ENCODE measurements around the gene WNT7A. TPM values are rescaled to one million over a fixed set of nuclear protein-coding genes. Genes with fewer than 3 reads are reported as not detected.
A peak's percentile ranks its signal among the peaks of the same experiment; 100 is the strongest.

WNT7A gene
- total and polyA plus RNA-seq, 4 donors = 5.0 to 18.6 (median 12.0) TPM

DNA sequence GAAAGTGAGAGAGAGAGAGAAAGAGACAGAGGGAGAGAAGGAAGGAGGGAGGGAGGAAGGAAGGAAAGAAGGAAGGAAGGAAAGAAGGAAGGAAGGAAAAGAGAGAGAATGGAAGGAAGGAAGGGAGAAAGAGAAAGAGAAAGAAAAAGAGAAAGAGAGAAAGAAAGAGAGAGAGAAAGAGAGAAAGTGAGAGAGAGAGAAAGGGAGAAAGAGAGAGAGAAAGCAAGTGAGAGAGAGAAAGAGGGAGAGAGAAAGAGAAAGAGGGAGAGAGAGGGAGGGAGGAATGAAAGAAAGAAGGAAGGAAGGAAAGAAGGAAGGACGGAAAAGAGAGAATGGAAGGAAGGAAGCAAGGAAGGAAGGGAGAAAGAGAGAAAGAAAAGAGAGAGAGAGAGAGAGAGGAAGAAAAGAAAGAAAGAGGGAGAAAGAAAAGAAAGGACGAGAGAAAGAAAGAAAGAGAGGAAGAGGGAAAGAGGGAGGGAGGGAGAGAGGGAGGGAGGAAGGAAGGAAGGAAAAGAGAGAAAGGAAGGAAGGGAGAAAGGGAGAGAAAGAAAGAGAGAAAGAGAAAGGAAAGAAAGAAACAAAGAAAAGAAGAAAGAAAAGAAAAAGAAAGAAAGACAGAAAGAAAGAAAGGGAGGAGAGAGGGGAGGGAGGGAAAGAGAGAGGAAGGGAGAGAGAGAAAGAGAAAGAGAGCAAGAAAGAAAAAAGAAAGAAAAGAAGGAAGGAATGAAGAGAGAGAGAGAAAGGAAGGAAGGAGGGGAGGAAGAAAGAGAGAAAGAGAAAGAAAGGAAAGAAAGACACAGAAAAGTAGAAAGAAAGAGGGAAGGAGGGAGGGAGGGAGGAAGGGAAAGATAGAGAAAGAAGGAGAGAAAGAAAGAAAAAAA lies 10.8 kb downstream of the WNT7A start:
- H3K9me3 ChIP-seq (ENCODE audit: control insufficient read depth, insufficient read depth, low read length) = no peaks in the 10 kb centered on the region
- H3K36me3 ChIP-seq (ENCODE audit: control insufficient read depth, insufficient read depth, low read length) = peaks cover 56% of the 10 kb centered on the region
- no peaks in the 10 kb centered on the region for H3K27me3 ChIP-seq (ENCODE audit: control insufficient read depth, insufficient read depth, low read length)
- H3K4me3 ChIP-seq (ENCODE audit: low read depth, low read length) = no peak overlapping the region
- no peak for DNase-seq (ENCODE audit: low read depth in 4 of 6, low spot score in 6 of 6)
- no peak overlapping the region for H3K27ac ChIP-seq (ENCODE audit: low read depth, low read length)
- peaks cover 35% of the 10 kb centered on the region for H3K4me1 ChIP-seq (ENCODE audit: control insufficient read depth, insufficient read depth, low read length)
- 43% methylated on average over 2 of the region's 2 CpGs for WGBS (ENCODE audit: insufficient coverage)

DNA sequence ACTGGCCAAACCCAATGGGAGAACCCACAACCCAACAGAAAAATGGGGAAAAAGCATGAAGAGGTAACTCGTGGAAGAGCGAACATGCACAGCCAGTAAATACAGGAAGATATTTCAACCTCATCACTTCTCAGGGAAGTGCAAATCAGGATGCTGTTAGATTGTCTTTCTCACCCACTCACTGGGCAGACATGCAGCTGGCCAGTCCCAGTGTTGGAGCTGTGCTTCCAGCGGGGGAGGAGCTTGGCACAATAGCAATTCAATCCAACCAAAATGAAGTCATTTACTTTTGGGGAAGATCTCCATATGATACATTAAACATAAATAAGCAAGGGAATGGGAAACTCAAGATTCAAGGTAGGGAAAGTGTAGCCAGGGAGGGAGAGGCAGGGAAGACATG lies 12.1 kb downstream of the WNT7A start:
- peaks cover 48% of the 10 kb centered on the region for H3K36me3 ChIP-seq (ENCODE audit: control insufficient read depth, insufficient read depth, low read length)
- peaks cover 42% of the 10 kb centered on the region for H3K4me1 ChIP-seq (ENCODE audit: control insufficient read depth, insufficient read depth, low read length)
- no peak overlapping the region for H3K4me3 ChIP-seq (ENCODE audit: low read depth, low read length)
- H3K27ac ChIP-seq (ENCODE audit: low read depth, low read length) = no peak overlapping the region
- no peaks in the 10 kb centered on the region for H3K9me3 ChIP-seq (ENCODE audit: control insufficient read depth, insufficient read depth, low read length)
- H3K27me3 ChIP-seq (ENCODE audit: control insufficient read depth, insufficient read depth, low read length) = no peaks in the 10 kb centered on the region
- WGBS (ENCODE audit: insufficient coverage) = 67% methylated on average over 1 of the region's 3 CpGs
- peak in 2 of 6 donors; percentile 51 to 60 for DNase-seq (ENCODE audit: low read depth in 4 of 6, low spot score in 6 of 6)

GRCh38 chr3:13866041-13866965 lies 13.6 kb downstream of the WNT7A start:
- no peaks in the 10 kb centered on the region for H3K27me3 ChIP-seq (ENCODE audit: control insufficient read depth, insufficient read depth, low read length)
- peaks cover 46% of the 10 kb centered on the region for H3K36me3 ChIP-seq (ENCODE audit: control insufficient read depth, insufficient read depth, low read length)
- H3K4me3 ChIP-seq (ENCODE audit: low read depth, low read length) = no peak overlapping the region
- peaks cover 42% of the 10 kb centered on the region for H3K4me1 ChIP-seq (ENCODE audit: control insufficient read depth, insufficient read depth, low read length)
- 33% methylated on average over 14 of the region's 14 CpGs for WGBS (ENCODE audit: insufficient coverage)
- peak in 1 of 6 donors; percentile 36 for DNase-seq (ENCODE audit: low read depth in 4 of 6, low spot score in 6 of 6)
- H3K27ac ChIP-seq (ENCODE audit: low read depth, low read length) = no peak overlapping the region
- no peaks in the 10 kb centered on the region for H3K9me3 ChIP-seq (ENCODE audit: control insufficient read depth, insufficient read depth, low read length)

DNA sequence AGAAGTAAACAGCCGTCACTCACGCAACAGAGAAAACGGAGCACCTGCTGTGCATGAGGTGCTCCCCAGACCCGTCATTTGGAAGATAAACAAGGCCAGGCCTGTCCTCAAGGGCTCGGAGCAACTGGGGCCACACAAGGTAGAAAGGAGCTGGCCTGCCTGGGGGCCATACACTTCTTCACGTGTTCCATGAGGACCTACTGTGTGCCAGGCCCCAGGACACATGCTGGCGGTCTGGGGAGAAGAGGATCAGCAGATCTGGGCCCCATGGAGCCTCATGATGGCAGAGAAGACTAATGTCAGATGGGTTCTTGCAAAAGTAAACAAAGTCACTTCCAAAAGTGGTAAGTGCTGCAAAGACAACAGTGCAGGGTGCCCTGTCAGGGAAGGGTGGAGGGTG lies 14.3 kb downstream of the WNT7A start:
- DNase-seq (ENCODE audit: low read depth in 4 of 6, low spot score in 6 of 6) = no peak
- WGBS (ENCODE audit: insufficient coverage) = 65% methylated on average over 7 of the region's 7 CpGs
- Histone ChIP-seq H3K4me1 (ENCODE audit: control insufficient read depth, insufficient read depth, low read length) (peaks cover 42% of the 10 kb centered on the region), H3K27ac (ENCODE audit: low read depth, low read length) (no peak overlapping the region), H3K4me3 (ENCODE audit: low read depth, low read length) (no peak overlapping the region), H3K27me3 (ENCODE audit: control insufficient read depth, insufficient read depth, low read length) (no peaks in the 10 kb centered on the region), H3K36me3 (ENCODE audit: control insufficient read depth, insufficient read depth, low read length) (peaks cover 46% of the 10 kb centered on the region), H3K9me3 (ENCODE audit: control insufficient read depth, insufficient read depth, low read length) (no peaks in the 10 kb centered on the region)

DNA sequence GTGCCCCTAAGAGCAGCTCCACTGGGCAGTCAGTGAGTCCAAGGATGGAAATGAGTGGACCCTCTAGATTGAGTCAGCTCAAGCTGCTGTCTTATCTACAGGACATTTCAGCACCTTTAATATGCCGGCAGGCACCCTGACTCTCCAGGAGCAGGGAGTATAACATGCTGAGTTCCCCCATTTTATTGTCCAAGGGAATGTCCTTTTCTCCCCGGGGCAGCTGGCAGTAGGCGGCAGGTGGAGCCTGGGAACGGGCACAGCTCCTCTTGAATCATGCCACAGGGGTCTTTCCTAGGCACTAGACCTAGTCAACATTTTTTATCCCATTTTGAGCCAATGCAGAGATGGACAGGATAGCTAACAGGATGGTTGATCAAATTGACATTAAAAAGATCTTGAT lies 14.8 kb downstream of the WNT7A start:
- H3K27ac ChIP-seq (ENCODE audit: low read depth, low read length) = no peak overlapping the region
- no peaks in the 10 kb centered on the region for H3K9me3 ChIP-seq (ENCODE audit: control insufficient read depth, insufficient read depth, low read length)
- DNase-seq (ENCODE audit: low read depth in 4 of 6, low spot score in 6 of 6) = no peak
- WGBS (ENCODE audit: insufficient coverage) = 46% methylated on average over 4 of the region's 4 CpGs
- peaks cover 38% of the 10 kb centered on the region for H3K4me1 ChIP-seq (ENCODE audit: control insufficient read depth, insufficient read depth, low read length)
- no peaks in the 10 kb centered on the region for H3K27me3 ChIP-seq (ENCODE audit: control insufficient read depth, insufficient read depth, low read length)
- no peak overlapping the region for H3K4me3 ChIP-seq (ENCODE audit: low read depth, low read length)
- H3K36me3 ChIP-seq (ENCODE audit: control insufficient read depth, insufficient read depth, low read length) = peaks cover 44% of the 10 kb centered on the region

DNA sequence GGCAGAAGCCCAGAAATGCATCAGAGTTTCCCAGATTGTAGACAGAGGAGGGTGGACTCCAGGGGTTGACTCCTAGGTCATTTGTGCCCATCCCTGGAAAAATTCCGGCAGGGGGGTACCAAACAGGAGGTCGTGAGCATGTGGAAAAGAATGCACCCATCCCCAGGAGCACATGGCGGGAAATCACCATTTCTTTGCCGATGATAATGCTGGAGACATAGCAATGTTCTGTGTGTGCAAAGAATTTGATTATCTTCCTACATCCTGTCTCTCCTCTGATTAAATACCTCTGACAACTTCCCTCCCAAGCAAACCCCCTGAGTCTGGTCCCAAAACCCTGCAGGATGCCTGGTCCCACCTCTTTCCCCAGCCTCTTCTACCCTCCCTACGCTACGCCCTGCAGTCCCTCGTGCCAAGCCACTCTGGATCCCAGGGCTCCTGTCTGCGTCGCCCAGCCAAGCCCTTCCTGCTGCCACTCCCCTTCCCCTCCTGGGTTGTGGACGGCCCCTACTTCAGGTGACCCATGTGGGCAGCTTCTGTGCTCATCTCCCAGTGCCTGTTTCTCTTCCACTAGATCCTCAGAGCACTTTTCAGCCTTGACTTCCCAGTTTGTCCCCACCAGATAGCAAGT lies 15.8 kb downstream of the WNT7A start:
- no peak for DNase-seq (ENCODE audit: low read depth in 4 of 6, low spot score in 6 of 6)
- WGBS (ENCODE audit: insufficient coverage) = 55% methylated on average over 7 of the region's 10 CpGs
- H3K27ac ChIP-seq (ENCODE audit: low read depth, low read length) = no peak overlapping the region
- H3K27me3 ChIP-seq (ENCODE audit: control insufficient read depth, insufficient read depth, low read length) = no peaks in the 10 kb centered on the region
- H3K36me3 ChIP-seq (ENCODE audit: control insufficient read depth, insufficient read depth, low read length) = peaks cover 42% of the 10 kb centered on the region
- H3K4me1 ChIP-seq (ENCODE audit: control insufficient read depth, insufficient read depth, low read length) = peaks cover 32% of the 10 kb centered on the region
- H3K4me3 ChIP-seq (ENCODE audit: low read depth, low read length) = no peak overlapping the region
- no peaks in the 10 kb centered on the region for H3K9me3 ChIP-seq (ENCODE audit: control insufficient read depth, insufficient read depth, low read length)

GRCh38 chr3:13863382-13863952 lies 16.4 kb downstream of the WNT7A start:
- Histone ChIP-seq H3K4me3 (ENCODE audit: low read depth, low read length) (no peak overlapping the region), H3K4me1 (ENCODE audit: control insufficient read depth, insufficient read depth, low read length) (peaks cover 32% of the 10 kb centered on the region), H3K36me3 (ENCODE audit: control insufficient read depth, insufficient read depth, low read length) (peaks cover 46% of the 10 kb centered on the region), H3K27ac (ENCODE audit: low read depth, low read length) (no peak overlapping the region), H3K9me3 (ENCODE audit: control insufficient read depth, insufficient read depth, low read length) (no peaks in the 10 kb centered on the region), H3K27me3 (ENCODE audit: control insufficient read depth, insufficient read depth, low read length) (no peaks in the 10 kb centered on the region)
- WGBS (ENCODE audit: insufficient coverage) = 67% methylated on average over 4 of the region's 6 CpGs
- peak in 1 of 6 donors; percentile 53 for DNase-seq (ENCODE audit: low read depth in 4 of 6, low spot score in 6 of 6)

- peaks cover 23% of the 10 kb centered on the region for H3K4me1 ChIP-seq (ENCODE audit: control insufficient read depth, insufficient read depth, low read length)
- H3K27ac ChIP-seq (ENCODE audit: low read depth, low read length) = no peak overlapping the region
- no peaks in the 10 kb centered on the region for H3K27me3 ChIP-seq (ENCODE audit: control insufficient read depth, insufficient read depth, low read length)
- no peak for DNase-seq (ENCODE audit: low read depth in 4 of 6, low spot score in 6 of 6)
- peaks cover 53% of the 10 kb centered on the region for H3K36me3 ChIP-seq (ENCODE audit: control insufficient read depth, insufficient read depth, low read length)
- no peaks in the 10 kb centered on the region for H3K9me3 ChIP-seq (ENCODE audit: control insufficient read depth, insufficient read depth, low read length)
- no peak overlapping the region for H3K4me3 ChIP-seq (ENCODE audit: low read depth, low read length)
- WGBS (ENCODE audit: insufficient coverage) = 93% methylated on average over 2 of the region's 6 CpGs
These were observed 18.4 kb downstream of the WNT7A start for GRCh38 chr3:13861461-13861860.

- no peak overlapping the region for H3K27ac ChIP-seq (ENCODE audit: low read depth, low read length)
- DNase-seq (ENCODE audit: low read depth in 4 of 6, low spot score in 6 of 6) = no peak
- WGBS (ENCODE audit: insufficient coverage) = 100% methylated on average over 1 of the region's 1 CpG
- peaks cover 17% of the 10 kb centered on the region for H3K4me1 ChIP-seq (ENCODE audit: control insufficient read depth, insufficient read depth, low read length)
- no peaks in the 10 kb centered on the region for H3K27me3 ChIP-seq (ENCODE audit: control insufficient read depth, insufficient read depth, low read length)
- no peak overlapping the region for H3K4me3 ChIP-seq (ENCODE audit: low read depth, low read length)
- H3K36me3 ChIP-seq (ENCODE audit: control insufficient read depth, insufficient read depth, low read length) = peaks cover 44% of the 10 kb centered on the region
- H3K9me3 ChIP-seq (ENCODE audit: control insufficient read depth, insufficient read depth, low read length) = no peaks in the 10 kb centered on the region
These were observed 19.9 kb downstream of the WNT7A start for GRCh38 chr3:13860001-13860400.

All from spinal cord (tissue), 10 donors.